Stimulated activated CD8-positive, alpha-beta memory T cell treated with anti-CD3 and anti-CD28 coated beads, Interleukin-4, amount 100 ng/mL, for 1 hour (primary cell): ENCODE data around the gene CTNND2.

ENCODE experiments used
- DNase-seq, 2 donors: peaks; one replicate each; pipeline ENCODE4 v3.0.0-alpha.2; 2020; ENCODE audit warnings: low read depth in 2 of 2, low spot score in 1 of 2

Gene CTNND2

GRCh38 chr5:11785771-11786352, 118.4 kb downstream of the CTNND2 start:
- DNase-seq = no peak

- no peak for DNase-seq
These were observed 123.5 kb downstream of the CTNND2 start for GRCh38 chr5:11780641-11781345.

- no peak for DNase-seq
These were observed 127.2 kb downstream of the CTNND2 start for GRCh38 chr5:11777096-11777495.

- DNase-seq = no peak
These were observed 133.9 kb downstream of the CTNND2 start for GRCh38 chr5:11770310-11770709.

DNA sequence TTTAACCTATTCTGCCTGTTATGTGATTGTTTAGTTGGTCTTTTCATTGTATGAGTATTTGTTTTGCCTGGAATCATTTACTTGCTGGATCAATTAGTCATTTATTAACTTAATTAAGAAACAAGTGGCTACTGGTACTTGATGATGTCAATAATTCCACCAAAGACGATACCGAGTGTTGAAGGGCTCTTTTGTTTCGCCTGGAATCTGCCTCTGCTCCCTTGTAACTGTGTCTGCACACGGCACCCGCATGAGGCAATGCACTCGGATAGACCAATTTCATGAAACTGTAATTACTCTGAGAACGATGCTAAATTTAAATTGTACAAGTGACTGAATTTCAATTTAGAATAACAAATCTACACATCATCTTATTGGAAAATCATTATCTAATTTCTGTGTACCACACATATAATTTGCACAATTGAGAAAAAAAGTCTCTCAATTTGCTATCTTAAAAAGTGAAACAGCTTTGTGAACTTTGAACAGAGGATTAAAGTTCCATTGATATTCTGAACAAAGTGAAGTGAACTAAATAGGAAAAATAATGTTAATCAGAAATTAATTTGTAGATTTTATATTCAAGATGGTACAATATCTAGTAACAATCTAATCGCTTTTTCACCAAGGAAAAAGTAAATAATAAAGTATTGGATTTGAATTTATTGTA, 143.2 kb downstream of the CTNND2 start:
- DNase-seq = no peak

- DNase-seq = no peak
These were observed 145.9 kb downstream of the CTNND2 start for GRCh38 chr5:11758321-11758720.

- DNase-seq = no peak
These were observed 146.6 kb downstream of the CTNND2 start for GRCh38 chr5:11757661-11758060.

- no peak for DNase-seq
These were observed 167.2 kb downstream of the CTNND2 start for GRCh38 chr5:11737010-11737409.

GRCh38 chr5:11734369-11734768, 169.9 kb downstream of the CTNND2 start:
- DNase-seq = no peak

- no peak for DNase-seq
These were observed 170.4 kb downstream of the CTNND2 start for GRCh38 chr5:11733840-11734192.

GRCh38 chr5:11733185-11733839, 170.9 kb downstream of the CTNND2 start:
- DNase-seq = no peak

- DNase-seq = no peak
These were observed 179.3 kb downstream of the CTNND2 start for GRCh38 chr5:11724940-11725339.

DNA sequence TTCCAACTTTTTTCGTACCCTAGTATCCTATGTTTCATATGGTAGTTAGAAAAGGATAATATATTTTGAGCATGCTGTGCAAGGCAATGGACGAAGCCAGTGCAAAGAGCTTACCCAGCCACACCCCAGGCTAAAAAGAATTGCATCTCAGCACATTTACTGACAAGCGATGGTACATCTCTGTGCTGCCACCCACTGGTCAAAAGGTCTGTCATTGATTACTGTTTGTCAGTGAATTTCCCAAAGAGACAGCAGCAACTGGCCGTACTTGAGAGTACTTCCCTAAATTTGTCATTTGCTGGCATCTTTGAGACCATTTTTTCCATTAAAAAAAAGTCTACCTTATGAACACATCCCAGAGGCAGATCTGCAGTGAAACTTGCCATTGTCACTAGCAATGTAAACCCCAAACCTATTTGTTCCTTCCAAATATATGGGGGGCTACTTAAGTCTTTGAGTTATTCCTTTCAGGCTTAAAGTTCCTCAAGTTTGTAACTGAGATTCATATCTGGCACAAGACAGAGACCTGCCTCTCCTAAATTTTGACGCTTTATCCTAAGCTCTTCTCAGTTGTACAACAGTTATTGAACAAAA, 184.3 kb downstream of the CTNND2 start:
- peak in 1 of 2 donors; percentile 2 for DNase-seq

DNA sequence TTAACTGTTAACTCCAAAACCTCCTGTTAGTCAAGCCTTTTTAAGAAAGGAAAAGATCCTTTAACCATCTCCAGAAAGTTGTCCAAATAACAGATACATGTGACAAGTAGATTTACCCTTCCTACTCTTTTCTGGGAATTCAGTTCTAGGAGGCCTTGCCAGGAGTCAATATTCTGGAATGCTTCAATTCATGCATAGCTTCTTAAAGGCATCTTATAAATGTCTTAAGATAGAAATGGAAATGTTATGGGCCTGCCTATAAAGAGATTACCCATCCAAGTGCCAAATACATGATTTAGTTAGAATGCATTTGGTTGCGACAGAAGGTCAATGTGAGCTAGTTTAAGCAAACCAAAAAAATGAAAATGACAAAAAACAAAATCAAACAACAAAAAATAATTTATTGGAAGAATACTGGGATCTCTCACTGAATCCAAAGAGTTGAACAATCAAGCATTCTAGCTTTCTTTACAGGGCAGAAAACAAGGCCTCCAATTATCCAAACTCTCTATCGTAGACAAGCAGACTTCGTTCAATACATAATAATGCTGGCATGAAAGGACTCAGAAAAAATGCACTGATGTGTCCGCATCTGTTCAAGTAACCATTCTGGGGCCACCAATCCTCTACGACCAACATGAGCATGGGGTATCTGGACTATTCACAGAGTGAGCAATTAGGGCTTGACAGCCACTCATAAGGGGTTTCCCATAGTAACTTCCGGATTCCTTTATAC, 188.6 kb downstream of the CTNND2 start:
- no peak for DNase-seq

GRCh38 chr5:11711932-11712331, 192.3 kb downstream of the CTNND2 start:
- DNase-seq = no peak

DNA sequence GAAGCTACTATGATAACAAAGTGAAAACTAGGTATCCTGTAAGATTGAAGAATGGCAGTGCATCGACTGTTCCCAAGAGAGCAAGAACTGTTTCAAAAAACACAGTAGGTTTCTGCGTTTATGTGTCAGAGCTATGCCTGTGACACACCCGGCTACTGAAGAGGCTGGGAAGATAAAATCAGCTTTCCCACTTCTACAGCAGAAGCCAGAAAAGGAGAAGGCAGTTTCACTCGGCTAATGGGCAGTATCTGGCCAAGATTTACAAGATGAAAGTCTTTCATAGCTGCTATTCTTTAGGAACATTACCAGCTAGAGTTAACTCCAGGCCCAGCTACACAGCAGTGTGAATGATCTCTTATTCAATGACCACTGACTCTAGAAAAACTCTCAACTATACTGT, 195.2 kb downstream of the CTNND2 start:
- no peak for DNase-seq

GRCh38 chr5:11704916-11705315, 199.3 kb downstream of the CTNND2 start:
- DNase-seq = no peak

DNA sequence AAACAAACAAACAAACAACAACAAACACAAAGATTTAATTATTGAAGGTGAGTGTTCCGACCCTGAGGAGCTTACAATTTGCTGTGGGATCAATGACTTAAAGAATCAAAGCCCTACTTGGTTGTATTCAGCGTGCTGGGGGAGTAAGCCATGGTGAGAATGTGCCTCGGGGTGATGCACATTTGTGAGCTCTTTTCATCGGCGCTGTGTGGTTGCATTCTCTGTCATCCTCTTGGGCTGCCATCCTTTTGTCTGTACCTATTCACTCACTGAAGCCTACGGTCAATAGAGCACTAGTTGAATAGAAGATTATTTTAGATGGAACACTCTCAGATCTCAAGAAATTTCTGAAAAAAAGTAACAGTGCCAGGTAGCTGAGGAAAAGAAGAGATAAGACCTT, 203.9 kb downstream of the CTNND2 start:
- no peak for DNase-seq

DNA sequence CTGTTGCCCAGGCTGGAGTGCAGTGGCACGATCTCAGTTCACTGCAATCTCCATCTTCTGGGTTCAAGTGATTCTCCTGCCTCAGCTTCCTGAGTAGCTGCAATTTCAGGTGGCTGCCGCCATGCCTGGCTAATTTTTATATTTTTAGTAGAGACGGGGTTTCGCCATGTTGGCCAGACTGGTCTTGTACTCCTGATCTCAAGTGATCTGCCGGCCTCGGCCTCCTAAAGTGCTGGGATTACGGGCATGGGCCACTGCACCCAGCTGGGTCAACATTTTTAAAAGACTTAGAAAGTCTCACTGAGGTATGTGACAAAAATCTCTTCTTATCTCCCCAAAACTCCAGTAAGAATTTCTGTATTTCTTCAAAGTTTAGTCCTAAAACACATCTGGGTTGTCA, 211.6 kb downstream of the CTNND2 start:
- DNase-seq = no peak

DNA sequence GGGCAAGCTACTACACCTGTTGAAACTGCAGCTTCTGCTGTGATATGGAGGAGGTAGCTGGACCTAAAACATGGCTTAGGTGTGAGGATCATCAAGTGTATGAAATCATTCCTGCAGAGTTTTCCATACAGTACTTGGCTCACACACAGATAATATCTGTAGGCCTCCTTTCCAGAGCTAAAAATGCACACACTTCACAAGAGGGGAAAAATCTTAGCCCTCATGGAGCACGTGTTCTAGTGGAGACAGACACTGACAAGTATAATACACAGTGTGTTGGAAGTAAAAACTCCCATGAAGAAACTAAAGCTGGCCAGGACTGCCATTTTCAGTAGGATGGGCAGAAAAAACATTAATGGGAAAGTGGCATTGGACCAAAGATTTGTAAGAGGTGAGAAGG, 216.7 kb downstream of the CTNND2 start:
- DNase-seq = no peak

DNA sequence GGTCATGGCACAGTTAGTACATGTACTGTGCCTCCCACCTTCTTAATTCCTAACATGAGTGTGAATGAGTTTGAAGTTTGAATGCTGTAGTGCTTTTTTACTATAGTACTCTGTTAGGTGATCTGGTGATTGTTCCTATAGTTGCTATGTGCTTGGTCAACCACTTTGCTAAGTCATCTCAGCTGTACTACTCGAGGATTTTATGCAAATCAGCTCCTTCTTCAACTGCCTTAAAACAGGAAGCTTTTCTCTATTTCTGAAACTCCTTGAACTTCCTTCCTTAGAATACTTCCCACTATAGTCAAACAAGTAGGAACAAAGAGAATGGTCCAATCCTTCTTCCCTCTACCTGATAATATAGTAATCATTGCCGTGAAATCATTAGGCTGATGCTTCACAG, 219.6 kb downstream of the CTNND2 start:
- DNase-seq = no peak
